Measurements from ENCODE around the gene LMLN.
"Not testable (repeated sequence)": the region's sequence is repeated elsewhere in the genome, so short reads cannot be mapped to it uniquely, and the experiment has no call there.

The LMLN gene

DNA sequence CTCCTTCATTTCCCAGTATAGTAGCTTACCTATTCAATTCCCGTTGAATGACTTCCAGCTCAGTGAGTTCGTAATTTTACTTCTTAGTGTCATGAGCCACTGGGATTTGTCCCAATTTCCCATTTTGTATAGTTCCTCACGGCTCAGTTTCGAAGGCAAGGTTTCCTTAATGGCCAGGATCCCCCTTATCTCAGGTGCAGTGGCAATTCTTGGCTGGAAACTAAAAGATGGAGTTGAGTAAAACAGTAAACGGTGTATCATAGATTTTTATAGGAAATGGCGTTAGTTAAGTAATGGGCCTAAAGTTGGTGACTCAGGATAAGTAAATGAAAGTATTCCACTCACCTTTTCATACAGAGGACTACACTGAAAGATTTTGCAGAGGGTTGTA lies 522 bp upstream of the LMLN start:
- H3K4me3 ChIP-seq (ENCODE audit: low read depth, low read length) = peak overlapping the region; percentile 95
- no peak for DNase-seq (ENCODE audit: low read depth)
- no peak for TF ChIP-seq CTCF (conservative IDR thresholded peaks at IDR 0.05; ENCODE audit: low read depth, low read length)

DNA sequence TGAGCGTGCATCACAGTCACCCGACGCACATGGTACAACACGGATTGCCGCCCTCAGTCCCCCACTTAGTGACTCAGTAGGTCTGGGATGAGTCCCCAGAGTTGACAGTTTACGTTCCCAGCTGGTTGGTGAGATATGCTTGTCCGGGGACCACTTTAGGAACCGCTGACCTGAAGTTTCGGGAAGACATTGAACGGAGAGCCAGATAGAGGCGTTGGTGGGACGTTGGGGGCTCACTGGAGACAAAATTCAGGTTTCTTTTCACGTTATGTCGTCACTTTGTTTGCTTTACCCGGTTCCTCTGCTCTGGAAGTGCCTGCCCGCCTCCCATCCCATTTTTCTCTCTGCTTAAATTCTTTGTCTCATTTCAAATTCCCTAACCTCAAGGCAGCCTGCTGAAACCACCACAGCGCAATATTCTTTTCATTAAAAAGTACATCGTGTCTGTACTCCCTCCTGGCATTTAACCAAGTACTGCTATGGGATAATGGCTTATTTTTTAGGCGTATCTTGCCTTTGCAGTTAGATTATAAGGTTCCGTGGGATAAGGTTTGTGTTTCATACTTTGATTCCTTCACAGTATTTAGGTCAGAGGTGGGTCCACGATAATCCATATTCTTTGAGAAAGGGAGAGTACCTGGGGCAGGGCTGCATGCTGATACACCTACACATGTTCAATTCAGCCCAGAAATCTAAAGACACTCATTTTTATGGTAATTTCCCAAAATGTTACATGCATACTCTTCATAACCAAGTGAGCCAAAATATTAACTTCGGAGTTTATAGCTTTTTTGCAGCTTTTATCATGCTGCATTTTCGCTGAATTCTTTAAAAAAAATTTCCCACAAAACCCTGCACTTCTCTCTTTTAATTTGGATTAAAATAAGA lies 921 bp downstream of the LMLN start:
- H3K4me3 ChIP-seq (ENCODE audit: low read depth, low read length) = peak overlapping the region; percentile 95
- TF ChIP-seq CTCF (conservative IDR thresholded peaks at IDR 0.05; ENCODE audit: low read depth, low read length) = no peak
- peak; percentile 33 for DNase-seq (ENCODE audit: low read depth)

DNA sequence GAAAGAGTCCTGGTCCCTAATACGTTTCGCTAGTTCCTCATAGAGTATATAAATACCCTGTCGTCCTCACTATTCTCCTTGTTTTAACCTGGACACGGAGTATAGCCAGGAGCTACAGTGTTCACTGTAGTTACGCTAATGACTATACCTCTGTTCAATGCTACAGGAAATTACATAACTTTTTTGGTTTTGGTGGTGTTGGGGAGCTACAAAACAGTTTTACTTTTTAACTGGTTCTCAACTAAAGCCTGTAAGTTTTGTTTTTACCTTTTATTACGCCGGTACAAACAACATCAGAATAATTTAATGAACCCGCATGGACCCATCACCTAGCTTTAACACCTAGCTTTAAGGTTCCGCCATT lies 1.5 kb downstream of the LMLN start:
- H3K4me3 ChIP-seq (ENCODE audit: low read depth, low read length) = no peak overlapping the region
- no peak for TF ChIP-seq CTCF (conservative IDR thresholded peaks at IDR 0.05; ENCODE audit: low read depth, low read length)
- no peak for DNase-seq (ENCODE audit: low read depth)

- DNase-seq (ENCODE audit: low read depth) = no peak
- H3K4me3 ChIP-seq (ENCODE audit: low read depth, low read length) = no peak overlapping the region
- no peak for TF ChIP-seq CTCF (conservative IDR thresholded peaks at IDR 0.05; ENCODE audit: low read depth, low read length)
Observed at GRCh38 chr3:197963019-197963637, 3.1 kb downstream of the LMLN start.

DNA sequence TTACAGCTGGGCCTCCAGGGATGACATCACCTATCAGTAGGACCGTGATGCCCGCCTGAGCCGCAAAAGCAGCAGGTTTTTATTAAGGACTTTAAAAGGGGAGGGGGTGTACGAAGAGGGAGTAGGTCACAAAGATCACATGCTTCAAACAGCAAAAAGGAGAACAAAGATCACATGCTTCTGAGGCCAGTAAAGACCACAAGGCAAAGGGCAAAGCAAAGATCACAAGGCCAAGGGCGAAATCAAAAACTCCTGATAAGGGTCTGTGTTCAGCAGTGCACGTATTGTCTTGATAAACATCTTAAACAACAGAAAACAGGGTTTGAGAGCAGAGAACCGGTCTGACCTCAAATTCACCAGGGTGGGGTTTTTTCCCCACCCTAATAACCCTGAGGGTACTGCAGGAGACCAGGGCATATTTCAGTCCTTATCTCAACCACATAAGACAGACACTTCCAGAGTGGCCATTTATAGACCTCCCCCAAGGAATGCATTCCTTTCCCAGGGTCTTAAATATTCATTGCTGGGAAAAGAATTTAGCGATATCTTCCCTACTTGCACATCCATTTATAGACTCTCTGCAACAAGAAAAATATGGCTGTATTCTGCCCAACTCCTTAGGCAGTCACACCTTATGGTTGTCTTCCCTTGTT lies 7.4 kb downstream of the LMLN start:
- not testable (repeated sequence) for H3K4me3 ChIP-seq (ENCODE audit: low read depth, low read length)

DNA sequence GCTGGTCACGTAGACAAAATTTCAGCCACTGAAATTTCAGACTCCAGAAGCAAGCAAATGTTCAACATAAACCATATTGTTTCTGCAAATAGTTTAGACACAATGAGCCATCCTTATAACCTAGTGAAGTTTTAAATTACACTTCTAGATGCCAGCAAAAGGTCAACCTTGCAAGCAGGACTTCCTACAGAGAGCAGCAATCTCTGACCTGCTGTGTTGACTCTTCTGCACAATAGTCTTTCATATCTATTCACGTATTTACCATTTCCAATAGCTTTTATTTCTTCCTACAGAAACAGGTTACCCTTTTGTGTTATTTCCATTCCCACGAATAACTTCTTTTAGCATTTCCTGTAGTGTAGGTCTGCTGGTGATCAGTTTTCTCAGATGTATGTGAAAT lies 10.6 kb downstream of the LMLN start:
- TF ChIP-seq CTCF (conservative IDR thresholded peaks at IDR 0.05; ENCODE audit: low read depth, low read length) = no peak
- no peak overlapping the region for H3K4me3 ChIP-seq (ENCODE audit: low read depth, low read length)
- DNase-seq (ENCODE audit: low read depth) = no peak

More for the DNA sequence above, 7.4 kb downstream of the LMLN start:
- DNase-seq (ENCODE audit: low read depth) = not testable (repeated sequence)

DNA sequence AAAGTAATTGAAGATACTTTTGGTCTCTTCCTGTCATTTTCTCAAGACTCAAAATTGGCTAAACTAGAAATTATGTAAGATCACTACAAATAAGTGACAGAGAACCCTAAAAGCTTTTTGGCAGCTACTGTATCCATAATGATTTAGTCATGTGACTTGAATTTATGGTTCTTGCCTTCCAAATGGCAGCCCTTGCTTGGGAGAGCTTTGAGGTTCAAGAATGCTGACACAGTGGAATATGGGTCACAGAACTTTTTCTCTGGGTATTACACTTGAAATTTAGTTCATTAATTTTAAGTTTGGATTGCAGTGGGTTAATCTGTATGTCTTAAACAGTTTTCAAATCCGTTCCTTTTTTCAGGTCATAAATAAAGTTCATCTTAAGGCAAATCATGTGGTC lies 14.0 kb downstream of the LMLN start:
- DNase-seq (ENCODE audit: low read depth) = no peak
- TF ChIP-seq CTCF (conservative IDR thresholded peaks at IDR 0.05; ENCODE audit: low read depth, low read length) = no peak
- no peak overlapping the region for H3K4me3 ChIP-seq (ENCODE audit: low read depth, low read length)
